ENCODE data around the gene PLPP2. TPM values are rescaled to one million over a fixed set of nuclear protein-coding genes. Genes with fewer than 3 reads are reported as not detected.
A peak's percentile ranks its signal among the peaks of the same experiment; 100 is the strongest.

The PLPP2 gene
- total RNA-seq (2016; rRNA removed; fragmentation: Illumina TruSeq; extraction: Trizol) (not detected in 2 replicates), polyA plus RNA-seq (2011; rRNA removed) (not detected in 2 replicates), polyA minus RNA-seq (2011; rRNA and poly(A)+ RNA removed; ENCODE audit: low replicate concordance) (78.3 TPM in 1 of 2 replicates, not detected in the other), Bru-seq, nascent RNA (percentile 10 among the genes with signal in this experiment), BruChase-seq, experiment 1, labeled RNA remaining after a 6-hour chase (percentile 32 among the genes with signal in this experiment), BruChase-seq, experiment 2, labeled RNA remaining after a 2-hour chase (percentile 18 among the genes with signal in this experiment)
- total RNA-seq (2016; cell fraction: cytosol; rRNA removed; fragmentation: Illumina TruSeq; extraction: Trizol; ENCODE audit: low read depth): not detected in 2 replicates
- total RNA-seq (2016; cell fraction: insoluble cytoplasmic fraction; rRNA removed; fragmentation: Illumina TruSeq; extraction: Trizol): not detected in 2 replicates
- not detected in 2 replicates for total RNA-seq (2016; cell fraction: membrane; rRNA removed; fragmentation: Illumina TruSeq; extraction: Trizol)
- not detected in 2 replicates for total RNA-seq (2016; cell fraction: nucleus; rRNA removed; fragmentation: Illumina TruSeq; extraction: Trizol)
- polyA plus RNA-seq (2011; cell fraction: cytosol; rRNA removed): 0.07 TPM in 1 of 2 replicates, not detected in the other
- polyA plus RNA-seq (2011; cell fraction: nucleus; rRNA removed): 0.19 and 0.31 TPM in 2 replicates
- 0.16 TPM in 1 of 2 replicates, not detected in the other for polyA plus RNA-seq (2012)
- not detected in 2 replicates for polyA plus RNA-seq (2016; cell fraction: cytosol; fragmentation: Illumina TruSeq; extraction: Trizol; ENCODE audit: low read depth)
- not detected in 2 replicates for polyA plus RNA-seq (2016; cell fraction: insoluble cytoplasmic fraction; fragmentation: Illumina TruSeq; extraction: Trizol; ENCODE audit: low read depth)
- polyA plus RNA-seq (2016; cell fraction: membrane; fragmentation: Illumina TruSeq; extraction: Trizol; ENCODE audit: low read depth): not detected in 2 replicates
- polyA plus RNA-seq (2016; cell fraction: nucleus; fragmentation: Illumina TruSeq; extraction: Trizol; ENCODE audit: insufficient read depth, low read depth): not detected in 2 replicates
- polyA minus RNA-seq (2011; cell fraction: cytosol; rRNA and poly(A)+ RNA removed): not detected in 2 replicates
- not detected in 2 replicates for polyA minus RNA-seq (2011; cell fraction: nucleus; rRNA and poly(A)+ RNA removed)
- long read RNA-seq, experiment 1: 0 reads
- long read RNA-seq, experiment 2: 0 reads

DNA sequence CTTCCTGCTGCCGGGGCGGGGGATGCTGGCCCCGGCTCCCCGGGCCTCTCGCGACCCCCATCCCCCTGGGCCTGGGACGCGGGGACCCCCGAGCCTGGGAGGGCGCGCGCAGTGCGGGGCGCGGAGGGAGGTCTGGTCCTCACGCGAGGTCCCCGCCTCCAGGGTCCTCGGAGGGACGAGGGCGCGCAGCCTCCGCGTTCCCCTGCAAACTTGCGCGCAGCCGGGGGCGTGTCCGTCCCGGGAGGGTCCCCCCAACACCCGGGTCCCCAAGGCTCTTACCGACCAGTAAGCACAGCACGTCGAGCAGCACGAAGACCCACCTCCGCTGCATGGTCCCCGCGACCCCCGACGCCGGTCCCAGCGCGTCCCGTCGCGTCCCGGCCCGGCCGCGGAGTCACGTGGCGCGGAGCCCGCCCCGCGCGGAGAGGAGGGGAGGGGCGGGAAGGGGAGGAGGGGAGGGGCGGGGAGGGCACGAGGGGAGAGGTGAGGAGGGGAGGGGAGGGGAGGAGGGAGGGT, at the start of gene PLPP2:
Gene PLPP2 (minus strand): TSS at position 398 of the 516 bp plus-strand sequence. CDS start 67 bp downstream, at position 331.
- intact Hi-C loops (cut with micrococcal nuclease; ENCODE audit: unreplicated experiment) (no loop called here), in situ Hi-C loops (cut with HindIII; ENCODE audit: extremely low pct_ligation_motif_present, low pct_unique_long_range_greater_than_20kb) (no loop called here)
- Histone ChIP-seq H4K20me1 (ENCODE audit: insufficient read depth, low read length) (0 out of 2 replicates have a peak, but pooled peaks cover 2% of the 10 kb centered on the region), H3K4me2 (ENCODE audit: low read depth, low read length) (peak within 1 kb of the TSS; percentile 24; the same call in 1 of the 2 replicates), H3K9me3 (ENCODE audit: low read length) (no peaks in the 10 kb centered on the region), H2AFZ (ENCODE audit: low read length) (no peak within 1 kb of the TSS), H3K79me2 (ENCODE audit: insufficient read depth, low read length) (no peaks in the 10 kb centered on the region), H3K27ac (ENCODE audit: extremely low read length, insufficient read depth, low read length) (no peak within 1 kb of the TSS), H3K4me3 (replicated peaks in 1 of 3; ENCODE audit: insufficient read depth in 1 of 3, low read depth in 2 of 3, low read length in 3 of 3) (peak within 1 kb of the TSS in 1 of 3 experiments; percentile 23; a peak in 1 of 6 replicates), H3K4me1 (ENCODE audit: insufficient read depth, low read length) (peaks cover 32% of the 10 kb centered on the region), H3K27me3 (ENCODE audit: control insufficient read depth in 1 of 2, insufficient read depth in 2 of 2, low read length in 2 of 2) (peaks cover 4 to 36% of the 10 kb centered on the region in 2 experiments), H3K9ac (ENCODE audit: insufficient read depth, low read depth, low read length) (no peak within 1 kb of the TSS), H3K36me3 (replicated peaks in 1 of 2; ENCODE audit: control insufficient read depth in 1 of 2, insufficient read depth in 2 of 2, low read length in 2 of 2) (no peaks in the 10 kb centered on the region)
- DNase-seq (ENCODE audit: low spot score) (no peak), FAIRE-seq (no peak), ATAC-seq (no peak)
- POLR2A ChIA-PET: no interaction called here
- BruUV-seq (replicated peaks): no TSS peak
- CTCF ChIA-PET (ENCODE audit: low intra/inter-chr PET ratio, low total read pairs): no interaction called here
- no peak for TF ChIP-seq ZNF773 (CRISPR knock-in tag; IDR thresholded peaks at IDR 0.05; ENCODE audit: borderline replicate concordance)
- 74% methylated on average over 40 of the region's 60 CpGs for WGBS (ENCODE audit: low lambda C conversion rate)
